Measurements from ENCODE around the gene PRKG2. TPM values are rescaled to one million over a fixed set of nuclear protein-coding genes. Genes with fewer than 3 reads are reported as not detected.

PRKG2 gene
- total and polyA plus RNA-seq, 2 donors (not counting 3 experiments of a cell fraction or from before 2014, with no cell fraction given), result not detected

- Histone ChIP-seq H3K4me1 (ENCODE audit: control insufficient read depth, extremely low read depth, insufficient read depth, low read length) (no peaks in the 10 kb centered on the region), H3K4me3 (replicated peaks in 1 of 3; ENCODE audit: insufficient read depth in 1 of 3, low read depth in 1 of 3, low read length in 3 of 3) (no peak overlapping the region), H4K20me1 (replicated peaks; ENCODE audit: control insufficient read depth, extremely low read depth, insufficient read depth, low read length) (no peaks in the 10 kb centered on the region), H3K9ac (replicated peaks; ENCODE audit: extremely low read depth, insufficient read depth, low read length) (no peak overlapping the region), H3K9me1 (replicated peaks; ENCODE audit: control insufficient read depth, extremely low read depth, insufficient read depth, low read length) (no peaks in the 10 kb centered on the region), H3K4me2 (ENCODE audit: insufficient read depth, low read length) (no peak overlapping the region), H2AFZ (ENCODE audit: low read depth, low read length) (no peak overlapping the region), H3K27ac (ENCODE audit: insufficient read depth, low read depth, low read length) (no peak overlapping the region), H3K9me3 (replicated peaks; ENCODE audit: control insufficient read depth, insufficient read depth, low read length) (no peaks in the 10 kb centered on the region), H3K79me2 (ENCODE audit: control insufficient read depth, insufficient read depth, low read length) (no peaks in the 10 kb centered on the region), H3K27me3 (ENCODE audit: control insufficient read depth in 2 of 2, insufficient read depth in 2 of 2, low read length in 2 of 2) (no peaks in the 10 kb centered on the region), H3K36me3 (ENCODE audit: control insufficient read depth in 2 of 2, extremely low read depth in 1 of 2, insufficient read depth in 2 of 2, low read length in 2 of 2) (no peaks in the 10 kb centered on the region)
- dilution Hi-C loops (cut with MboI; ENCODE audit: extremely low pct_ligation_motif_present, low sequenced_read_pairs), result no loop called here
- intact Hi-C loops (cut with micrococcal nuclease), result no loop called here
- no peak for FAIRE-seq
- ChIA-PET CTCF (no interaction called here), POLR2A (no interaction called here)
- TF ChIP-seq GATA2 (IDR thresholded peaks at IDR 0.05; ENCODE audit: insufficient read depth, insufficient read length, low read depth, low read length) (no peak), MAX (IDR thresholded peaks at IDR 0.05; ENCODE audit: insufficient read depth, insufficient read length) (no peak), MYC (IDR thresholded peaks at IDR 0.05; ENCODE audit: low read depth, low read length) (no peak), FOS (IDR thresholded peaks at IDR 0.05; ENCODE audit: borderline replicate concordance, insufficient read depth, low read length) (no peak), POLR2AphosphoS5 (IDR thresholded peaks at IDR 0.05; ENCODE audit: insufficient read depth, low read depth, low read length) (no peak), POLR2A (IDR thresholded peaks at IDR 0.05; ENCODE audit: low read depth, low read length) (no peak)
- no peak for DNase-seq (ENCODE audit: low read depth, low spot score)
- BruUV-seq (replicated peaks), result no TSS peak
Observed at GRCh38 chr4:81235982-81236749, 21.1 kb upstream of the PRKG2 start.

- Histone ChIP-seq H3K9ac (replicated peaks; ENCODE audit: extremely low read depth, insufficient read depth, low read length) (no peak overlapping the region), H3K27me3 (ENCODE audit: control insufficient read depth in 2 of 2, insufficient read depth in 2 of 2, low read length in 2 of 2) (no peaks in the 10 kb centered on the region), H4K20me1 (replicated peaks; ENCODE audit: control insufficient read depth, extremely low read depth, insufficient read depth, low read length) (no peaks in the 10 kb centered on the region), H3K9me1 (replicated peaks; ENCODE audit: control insufficient read depth, extremely low read depth, insufficient read depth, low read length) (no peaks in the 10 kb centered on the region), H3K9me3 (replicated peaks; ENCODE audit: control insufficient read depth, insufficient read depth, low read length) (no peaks in the 10 kb centered on the region), H3K4me1 (ENCODE audit: control insufficient read depth, extremely low read depth, insufficient read depth, low read length) (no peaks in the 10 kb centered on the region), H3K79me2 (ENCODE audit: control insufficient read depth, insufficient read depth, low read length) (no peaks in the 10 kb centered on the region), H3K4me3 (replicated peaks in 1 of 3; ENCODE audit: insufficient read depth in 1 of 3, low read depth in 1 of 3, low read length in 3 of 3) (no peak overlapping the region), H3K27ac (ENCODE audit: insufficient read depth, low read depth, low read length) (no peak overlapping the region), H3K4me2 (ENCODE audit: insufficient read depth, low read length) (no peak overlapping the region), H3K36me3 (ENCODE audit: control insufficient read depth in 2 of 2, extremely low read depth in 1 of 2, insufficient read depth in 2 of 2, low read length in 2 of 2) (no peaks in the 10 kb centered on the region), H2AFZ (ENCODE audit: low read depth, low read length) (no peak overlapping the region)
- ChIA-PET CTCF (no interaction called here), POLR2A (no interaction called here)
- TF ChIP-seq POLR2AphosphoS5 (IDR thresholded peaks at IDR 0.05; ENCODE audit: insufficient read depth, low read depth, low read length), result no peak
- no peak for TF ChIP-seq FOS (IDR thresholded peaks at IDR 0.05; ENCODE audit: borderline replicate concordance, insufficient read depth, low read length)
- no peak for TF ChIP-seq MAX (IDR thresholded peaks at IDR 0.05; ENCODE audit: insufficient read depth, insufficient read length)
- no peak for TF ChIP-seq GATA2 (IDR thresholded peaks at IDR 0.05; ENCODE audit: insufficient read depth, insufficient read length, low read depth, low read length)
- no peak for TF ChIP-seq MYC (IDR thresholded peaks at IDR 0.05; ENCODE audit: low read depth, low read length)
- TF ChIP-seq EZH2 (IDR thresholded peaks at IDR 0.05; ENCODE audit: borderline replicate concordance, low read depth, low read length, severe bottlenecking), result no peak
- TF ChIP-seq JUN (IDR thresholded peaks at IDR 0.05; ENCODE audit: borderline replicate concordance, insufficient read depth, insufficient read length, low read depth), result no peak
- TF ChIP-seq POLR2A (IDR thresholded peaks at IDR 0.05; ENCODE audit: low read depth, low read length), result no peak
- TF ChIP-seq CTCF (IDR thresholded peaks at IDR 0.05; ENCODE audit: extremely low read depth in 1 of 2, insufficient read depth in 1 of 2, low read depth in 1 of 2, low read length in 2 of 2), result no peak
- intact Hi-C loops (cut with micrococcal nuclease), result no loop called here
- DNase-seq (ENCODE audit: low read depth, low spot score), result no peak
- dilution Hi-C loops (cut with MboI; ENCODE audit: extremely low pct_ligation_motif_present, low sequenced_read_pairs), result no loop called here
- no peak for FAIRE-seq
- BruUV-seq (replicated peaks), result no TSS peak
Observed at GRCh38 chr4:81227968-81228367, 12.9 kb upstream of the PRKG2 start.

Measured in endothelial cell of umbilical vein (primary cell).